ENCODE measurements around the gene GZMM. TPM values are rescaled to one million over a fixed set of nuclear protein-coding genes. Genes with fewer than 3 reads are reported as not detected.
A peak's percentile ranks its signal among the peaks of the same experiment; 100 is the strongest.

GZMM gene
- total RNA-seq, 1 donor from 2014 or later = 2.9 TPM

DNA sequence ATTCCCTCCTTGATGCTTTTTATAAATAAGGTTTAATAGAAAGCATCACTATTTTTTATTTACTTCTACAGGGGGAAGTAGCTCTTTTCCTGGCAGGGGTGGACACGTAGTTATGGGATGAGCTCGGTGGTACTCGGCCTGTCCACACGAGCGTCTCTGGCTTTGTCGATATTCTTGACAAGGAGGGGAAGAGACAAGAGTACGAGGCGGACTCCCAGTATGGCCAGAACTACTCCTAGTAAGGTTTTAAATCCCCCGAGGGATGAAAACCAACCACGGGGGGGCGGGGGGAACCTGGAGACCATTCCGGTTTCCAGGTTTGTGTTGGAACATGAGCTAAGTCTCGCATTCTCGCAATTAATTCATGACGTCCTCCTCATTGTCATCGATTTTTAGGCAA is 23.0 kb downstream of the GZMM start:
- Histone ChIP-seq H3K4me3 (no peak overlapping the region), H3K4me1 (peaks cover 9% of the 10 kb centered on the region), H3K36me3 (no peaks in the 10 kb centered on the region), H3K27me3 (no peaks in the 10 kb centered on the region), H3K9me3 (no peaks in the 10 kb centered on the region), H3K27ac (no peak overlapping the region)
- no peak for ATAC-seq
- TF ChIP-seq, protein P1, sequence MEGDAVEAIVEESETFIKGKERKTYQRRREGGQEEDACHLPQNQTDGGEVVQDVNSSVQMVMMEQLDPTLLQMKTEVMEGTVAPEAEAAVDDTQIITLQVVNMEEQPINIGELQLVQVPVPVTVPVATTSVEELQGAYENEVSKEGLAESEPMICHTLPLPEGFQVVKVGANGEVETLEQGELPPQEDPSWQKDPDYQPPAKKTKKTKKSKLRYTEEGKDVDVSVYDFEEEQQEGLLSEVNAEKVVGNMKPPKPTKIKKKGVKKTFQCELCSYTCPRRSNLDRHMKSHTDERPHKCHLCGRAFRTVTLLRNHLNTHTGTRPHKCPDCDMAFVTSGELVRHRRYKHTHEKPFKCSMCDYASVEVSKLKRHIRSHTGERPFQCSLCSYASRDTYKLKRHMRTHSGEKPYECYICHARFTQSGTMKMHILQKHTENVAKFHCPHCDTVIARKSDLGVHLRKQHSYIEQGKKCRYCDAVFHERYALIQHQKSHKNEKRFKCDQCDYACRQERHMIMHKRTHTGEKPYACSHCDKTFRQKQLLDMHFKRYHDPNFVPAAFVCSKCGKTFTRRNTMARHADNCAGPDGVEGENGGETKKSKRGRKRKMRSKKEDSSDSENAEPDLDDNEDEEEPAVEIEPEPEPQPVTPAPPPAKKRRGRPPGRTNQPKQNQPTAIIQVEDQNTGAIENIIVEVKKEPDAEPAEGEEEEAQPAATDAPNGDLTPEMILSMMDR (IDR thresholded peaks at IDR 0.05) = no peak
- DNase-seq = no peak
- intact Hi-C loops (cut with DNase I) = no loop called here

DNA sequence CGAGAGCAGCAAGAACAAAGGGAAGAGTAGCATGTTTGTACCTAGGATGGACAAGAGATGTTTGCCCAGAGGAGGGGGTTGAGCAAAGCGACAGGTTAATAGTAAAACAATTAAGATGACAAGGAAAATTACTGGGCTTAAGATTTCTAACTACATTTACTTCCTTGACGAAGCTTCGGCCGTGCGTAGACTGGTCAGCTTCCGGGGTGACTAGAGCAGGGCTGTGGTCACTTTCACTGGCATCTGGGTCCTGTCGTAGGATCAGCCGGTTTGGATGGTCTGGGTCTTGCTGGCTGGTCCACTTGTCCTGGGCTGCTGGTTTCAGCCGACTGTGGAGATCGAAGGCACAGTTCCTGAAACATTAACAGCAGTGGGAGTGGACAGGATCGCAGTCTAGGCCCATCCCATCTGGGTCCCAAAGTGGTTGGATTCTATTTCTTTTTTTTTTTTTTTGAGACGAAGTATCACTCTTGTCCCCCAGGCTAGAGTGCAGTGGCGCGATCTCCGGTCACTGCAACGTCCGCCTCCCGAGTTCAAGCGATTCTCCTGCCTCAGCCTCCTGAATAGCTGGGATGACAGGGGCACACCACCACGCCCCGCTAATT is 23.5 kb downstream of the GZMM start:
- H3K27me3 ChIP-seq = no peaks in the 10 kb centered on the region
- no peaks in the 10 kb centered on the region for H3K36me3 ChIP-seq
- DNase-seq (no peak), ATAC-seq (no peak)
- H3K4me3 ChIP-seq = no peak overlapping the region
- H3K4me1 ChIP-seq = peaks cover 9% of the 10 kb centered on the region
- TF ChIP-seq, protein P1 (IDR thresholded peaks at IDR 0.05) = no peak
- intact Hi-C loops (cut with DNase I) = no loop called here
- no peak overlapping the region for H3K27ac ChIP-seq
- H3K9me3 ChIP-seq = no peaks in the 10 kb centered on the region

DNA sequence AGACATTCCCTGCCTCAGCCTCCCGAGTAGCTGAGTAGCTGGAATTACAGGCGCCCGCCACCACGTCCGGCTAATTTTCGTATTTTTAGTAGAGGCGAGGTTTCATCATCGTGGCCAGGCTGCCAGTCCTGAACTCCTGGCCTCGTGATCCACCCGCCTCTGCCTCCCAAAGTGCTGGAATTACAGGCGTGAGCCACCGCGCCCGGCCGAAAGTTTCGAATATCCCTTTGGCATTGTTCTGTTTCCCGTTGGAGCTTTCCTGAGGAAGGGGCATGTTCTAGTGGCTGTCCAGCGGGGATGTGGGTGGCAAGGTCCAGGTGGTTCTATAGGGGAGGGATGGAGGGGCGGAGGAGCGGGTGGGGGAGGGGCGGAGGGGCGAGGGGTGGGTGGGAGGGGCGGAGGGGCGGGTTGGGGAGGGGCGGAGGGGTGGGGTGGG is 26.4 kb downstream of the GZMM start:
- TF ChIP-seq, protein P1 (IDR thresholded peaks at IDR 0.05) = no peak
- Histone ChIP-seq H3K4me3 (no peak overlapping the region), H3K4me1 (peaks cover 29% of the 10 kb centered on the region), H3K36me3 (no peaks in the 10 kb centered on the region), H3K9me3 (no peaks in the 10 kb centered on the region), H3K27ac (no peak overlapping the region), H3K27me3 (no peaks in the 10 kb centered on the region)
- DNase-seq (peak; percentile 72), ATAC-seq (no peak)
- intact Hi-C loops (cut with DNase I) = no loop called here

DNA sequence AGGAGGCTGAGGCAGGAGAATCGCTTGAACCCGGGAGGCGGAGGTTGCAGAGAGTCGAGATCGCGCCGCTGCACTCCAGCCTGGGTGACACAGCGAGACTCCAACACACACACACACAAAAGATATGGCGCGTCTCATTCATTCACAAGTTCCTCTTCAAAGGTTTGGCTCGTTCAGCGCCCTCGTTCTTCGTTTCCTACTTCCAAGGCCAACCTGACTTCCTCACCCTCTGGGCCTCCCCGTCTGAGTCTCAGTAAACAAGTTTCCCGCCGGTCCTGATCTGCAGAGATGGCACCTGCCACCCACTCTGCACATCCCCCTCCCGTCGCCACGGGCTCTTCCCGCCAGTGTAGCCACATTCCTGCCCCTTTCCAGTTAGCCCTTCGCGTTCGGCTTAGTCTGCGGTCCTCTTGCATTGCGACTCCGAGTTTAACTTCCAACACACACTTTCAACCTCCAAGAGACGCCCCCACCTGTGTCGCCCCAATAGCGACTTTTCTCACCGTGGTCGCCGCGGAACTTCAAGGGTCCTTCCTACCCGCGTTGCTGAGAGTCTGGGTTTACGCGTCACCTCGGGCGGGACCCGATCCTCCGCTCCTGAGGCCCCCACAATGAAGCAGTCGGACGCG is 27.2 kb downstream of the GZMM start:
- H3K27ac ChIP-seq = peak overlapping the region; percentile 87
- ATAC-seq (peak; percentile 5), DNase-seq (peak; percentile 73)

DNA sequence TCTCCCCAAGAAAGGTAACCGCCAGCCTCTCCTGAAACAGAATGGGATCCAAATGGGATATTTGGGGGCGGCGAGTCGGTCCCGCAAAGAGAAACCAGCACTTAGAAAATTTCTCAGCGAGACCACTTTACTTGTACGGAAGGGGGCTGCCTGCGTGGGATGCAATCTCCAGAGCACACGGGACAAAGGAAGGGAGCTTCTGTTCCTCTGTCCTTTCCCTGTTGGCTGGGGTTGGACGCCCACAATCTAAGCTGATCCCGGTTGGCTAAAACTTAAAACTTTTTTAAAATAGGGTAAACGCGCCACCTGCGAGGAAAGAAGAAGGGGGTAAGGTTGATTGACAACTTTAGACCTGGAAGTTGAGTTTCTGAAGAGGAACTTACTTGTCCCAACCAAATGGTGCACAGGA is 27.7 kb downstream of the GZMM start:
- Histone ChIP-seq H3K4me1 (peaks cover 42% of the 10 kb centered on the region), H3K9me3 (no peaks in the 10 kb centered on the region), H3K27ac (peak overlapping the region; percentile 87), H3K27me3 (no peaks in the 10 kb centered on the region), H3K4me3 (peak overlapping the region; percentile 98), H3K36me3 (no peaks in the 10 kb centered on the region)
- ATAC-seq = no peak
- DNase-seq = no peak
- TF ChIP-seq, protein P1 (IDR thresholded peaks at IDR 0.05) = no peak
- intact Hi-C loops (cut with DNase I) = no loop called here

More for the DNA sequence above, 27.2 kb downstream of the GZMM start:
- intact Hi-C loops (cut with DNase I) = no loop called here
- Histone ChIP-seq H3K27me3 (no peaks in the 10 kb centered on the region), H3K4me1 (peaks cover 37% of the 10 kb centered on the region), H3K9me3 (no peaks in the 10 kb centered on the region), H3K4me3 (peak overlapping the region; percentile 98), H3K36me3 (no peaks in the 10 kb centered on the region)
- TF ChIP-seq, protein P1 (IDR thresholded peaks at IDR 0.05) = no peak
